ENCODE measurements around the gene OR10P1.

GRCh38 chr12:55675666-55676065 lies 39.0 kb downstream of the OR10P1 start:
- no peak for TF ChIP-seq CTCF (IDR thresholded peaks at IDR 0.05; ENCODE audit: low read depth, low read length)
- no peak for TF ChIP-seq POLR2A (IDR thresholded peaks at IDR 0.05; ENCODE audit: extremely low read depth, insufficient read length)
